ENCODE measurements around the gene CEACAM5.

DNA sequence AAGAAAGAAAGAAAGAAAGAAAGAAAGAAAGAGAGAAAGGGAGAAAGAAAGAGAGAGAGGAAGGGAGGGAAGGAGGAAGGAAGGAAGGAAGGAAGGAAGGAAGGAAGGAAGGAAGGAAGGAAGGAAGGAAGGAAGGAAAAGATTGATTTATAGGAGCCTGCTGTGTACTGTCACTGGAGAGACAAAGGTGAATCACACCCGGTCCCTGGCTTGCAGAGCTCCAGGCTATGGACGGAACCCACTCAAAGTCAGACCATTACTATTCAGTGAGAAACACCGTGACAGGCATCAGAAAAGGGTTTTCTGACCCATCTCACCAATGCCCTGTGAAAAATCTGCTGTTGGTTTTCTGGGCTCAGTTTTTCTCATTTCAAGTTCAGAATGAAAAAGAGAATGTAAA, 39.6 kb downstream of the CEACAM5 start:
- TF ChIP-seq, protein P1, sequence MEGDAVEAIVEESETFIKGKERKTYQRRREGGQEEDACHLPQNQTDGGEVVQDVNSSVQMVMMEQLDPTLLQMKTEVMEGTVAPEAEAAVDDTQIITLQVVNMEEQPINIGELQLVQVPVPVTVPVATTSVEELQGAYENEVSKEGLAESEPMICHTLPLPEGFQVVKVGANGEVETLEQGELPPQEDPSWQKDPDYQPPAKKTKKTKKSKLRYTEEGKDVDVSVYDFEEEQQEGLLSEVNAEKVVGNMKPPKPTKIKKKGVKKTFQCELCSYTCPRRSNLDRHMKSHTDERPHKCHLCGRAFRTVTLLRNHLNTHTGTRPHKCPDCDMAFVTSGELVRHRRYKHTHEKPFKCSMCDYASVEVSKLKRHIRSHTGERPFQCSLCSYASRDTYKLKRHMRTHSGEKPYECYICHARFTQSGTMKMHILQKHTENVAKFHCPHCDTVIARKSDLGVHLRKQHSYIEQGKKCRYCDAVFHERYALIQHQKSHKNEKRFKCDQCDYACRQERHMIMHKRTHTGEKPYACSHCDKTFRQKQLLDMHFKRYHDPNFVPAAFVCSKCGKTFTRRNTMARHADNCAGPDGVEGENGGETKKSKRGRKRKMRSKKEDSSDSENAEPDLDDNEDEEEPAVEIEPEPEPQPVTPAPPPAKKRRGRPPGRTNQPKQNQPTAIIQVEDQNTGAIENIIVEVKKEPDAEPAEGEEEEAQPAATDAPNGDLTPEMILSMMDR (conservative IDR thresholded peaks at IDR 0.05), result no peak
- no peak for TF ChIP-seq EZH2 (IDR thresholded peaks at IDR 0.05; ENCODE audit: low read depth)

Measured in PC-9 (cell line).